HG03108 (cell line): ENCODE measurements around the gene AEBP1.
A peak's percentile ranks its signal among the peaks of the same experiment; 100 is the strongest.
"Not testable (repeated sequence)": the region's sequence is repeated elsewhere in the genome, so short reads cannot be mapped to it uniquely, and the experiment has no call there.

Experiments used
- ATAC-seq: cut with Tn5 transposase; IDR thresholded peaks from one replicate; pipeline ENCODE4 v1.9.1; 2021; ENCODE audit warnings: moderate library complexity; ENCODE audit not compliant: unreplicated experiment

AEBP1 gene

DNA sequence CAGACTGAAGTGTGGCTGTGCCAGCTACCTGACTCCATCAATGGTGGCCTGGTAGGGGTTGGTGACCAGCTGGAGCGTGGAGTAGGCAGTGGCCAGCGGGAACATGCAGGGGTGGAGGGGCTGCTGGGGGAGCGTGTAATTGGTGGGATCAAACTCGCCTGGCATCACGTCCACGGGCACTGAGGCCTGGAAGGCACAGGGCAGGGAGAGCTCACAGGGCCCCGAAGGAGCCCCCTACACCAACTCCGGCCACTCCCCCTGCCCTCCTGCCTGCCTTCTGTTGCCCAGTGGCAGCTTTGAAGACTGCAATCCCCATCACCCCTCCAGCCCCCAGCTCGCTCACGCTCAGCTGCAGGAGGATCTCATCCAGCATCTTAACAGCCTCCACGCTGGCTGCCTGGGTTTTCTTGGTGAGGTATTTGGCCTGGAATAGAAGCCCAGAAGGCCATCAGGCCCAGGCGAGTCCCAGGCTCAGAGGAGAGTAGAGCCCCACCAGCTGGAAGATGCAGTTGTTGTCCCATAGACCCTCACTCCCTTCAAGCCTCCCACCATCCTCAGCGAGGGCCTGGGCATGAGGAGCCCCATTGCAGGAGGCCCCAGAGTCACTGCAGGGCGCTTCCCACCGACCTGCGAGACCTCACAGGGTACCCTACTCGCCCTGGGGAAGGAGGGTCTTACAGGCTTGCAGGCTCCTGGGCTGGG lies 12.1 kb downstream of the AEBP1 start:
- no peak for ATAC-seq

GRCh38 chr7:44116789-44117666 lies 12.9 kb downstream of the AEBP1 start:
- no peak for ATAC-seq

GRCh38 chr7:44117801-44118429 lies 13.8 kb downstream of the AEBP1 start:
- no peak for ATAC-seq

DNA sequence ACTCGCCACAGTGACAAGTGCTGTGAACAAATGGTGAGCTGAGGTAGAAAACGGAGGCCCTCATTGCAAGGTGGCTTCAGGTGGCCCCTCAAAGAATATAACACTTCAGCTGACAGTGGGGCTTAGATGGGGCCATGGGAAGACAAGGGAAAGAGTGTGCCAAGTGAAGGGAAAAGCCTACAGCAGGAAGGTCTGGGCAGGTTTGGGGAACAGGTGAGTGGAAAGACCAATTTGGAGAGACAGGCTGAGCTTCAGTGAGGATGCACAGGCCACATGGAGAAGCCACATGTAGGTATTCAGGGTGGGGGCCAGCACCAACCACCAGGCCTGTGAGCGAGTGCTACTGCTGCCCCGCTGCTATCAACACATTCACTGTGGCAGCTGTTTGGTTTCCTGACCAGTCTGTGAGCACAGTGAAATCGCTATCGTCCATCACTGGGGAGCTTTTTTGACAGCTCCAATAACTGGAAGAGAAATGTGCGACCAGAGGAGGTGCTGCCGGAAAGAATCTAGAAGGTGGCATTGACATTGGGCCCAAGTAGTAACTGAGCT lies 15.8 kb downstream of the AEBP1 start:
- ATAC-seq: no peak

DNA sequence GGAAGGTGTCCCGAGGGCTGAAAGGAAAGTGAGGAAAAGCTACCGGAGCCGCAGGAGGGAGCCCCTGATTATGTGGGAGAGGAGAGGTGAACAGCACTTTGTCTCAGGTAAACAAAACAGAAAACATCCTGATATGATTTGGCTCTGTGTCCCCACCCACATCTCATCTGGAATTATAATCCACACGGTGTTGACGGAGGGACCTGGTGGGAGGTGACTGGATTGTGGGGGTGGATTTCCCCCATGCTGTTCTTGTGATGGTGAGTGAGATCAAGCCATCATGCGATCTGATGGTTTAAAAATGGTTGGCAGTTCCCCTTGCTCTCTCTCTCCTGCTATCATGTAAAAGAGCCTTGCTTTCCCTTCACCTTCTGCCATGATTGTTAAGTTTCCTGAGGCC lies 16.2 kb downstream of the AEBP1 start:
- ATAC-seq: no peak

- ATAC-seq: no peak
Measured at GRCh38 chr7:44121761-44122420, 17.7 kb downstream of the AEBP1 start.

GRCh38 chr7:44122529-44122928 lies 18.4 kb downstream of the AEBP1 start:
- ATAC-seq: no peak

DNA sequence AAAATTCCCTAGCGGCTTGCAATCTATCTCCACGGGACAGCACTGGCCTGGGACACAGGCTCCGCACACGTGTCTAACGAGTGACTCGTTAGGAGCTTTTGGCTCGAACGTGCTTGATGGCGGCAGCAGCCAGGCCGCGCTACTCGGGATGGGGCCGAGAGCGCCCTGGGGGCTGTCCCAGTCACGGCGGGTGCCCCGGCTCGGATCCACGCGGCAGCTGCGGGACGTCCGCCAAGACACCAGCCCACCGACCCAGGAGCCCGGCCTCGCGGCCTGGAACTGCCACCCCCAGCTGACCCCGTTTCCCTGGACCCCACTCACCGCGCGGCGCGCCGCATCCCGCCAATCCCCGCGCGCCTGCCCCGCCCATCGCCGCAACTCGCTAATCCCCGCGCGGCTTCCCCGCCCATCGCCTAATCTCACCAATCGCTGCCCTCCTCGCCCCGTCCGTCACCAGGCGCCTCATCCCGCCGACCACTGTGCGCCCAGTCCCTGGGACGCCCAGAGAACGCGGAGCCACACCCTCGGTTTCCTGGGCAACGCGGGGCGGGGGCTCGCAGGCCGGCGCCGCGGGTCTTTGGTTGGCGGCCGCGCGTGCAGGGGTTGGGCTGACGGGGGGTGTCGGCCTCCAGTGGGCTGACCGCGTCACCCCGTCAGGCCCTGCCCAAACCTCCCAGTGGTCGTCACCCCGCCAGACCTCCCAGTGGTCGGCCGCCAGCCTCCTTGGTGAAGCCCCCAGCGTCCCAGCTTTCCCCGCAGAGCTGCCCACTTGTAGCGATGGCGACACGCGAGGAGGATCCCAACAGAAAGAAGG lies 19.3 kb downstream of the AEBP1 start, which contains the start of gene POLD2:
Gene POLD2 (minus strand): TSS at position 359 of the 814 bp plus-strand sequence. CDS start 1,495 bp downstream, outside the sequence.
- peak; percentile 99 for ATAC-seq

- no peak for ATAC-seq
Measured at GRCh38 chr7:44124822-44125202, 20.7 kb downstream of the AEBP1 start.

DNA sequence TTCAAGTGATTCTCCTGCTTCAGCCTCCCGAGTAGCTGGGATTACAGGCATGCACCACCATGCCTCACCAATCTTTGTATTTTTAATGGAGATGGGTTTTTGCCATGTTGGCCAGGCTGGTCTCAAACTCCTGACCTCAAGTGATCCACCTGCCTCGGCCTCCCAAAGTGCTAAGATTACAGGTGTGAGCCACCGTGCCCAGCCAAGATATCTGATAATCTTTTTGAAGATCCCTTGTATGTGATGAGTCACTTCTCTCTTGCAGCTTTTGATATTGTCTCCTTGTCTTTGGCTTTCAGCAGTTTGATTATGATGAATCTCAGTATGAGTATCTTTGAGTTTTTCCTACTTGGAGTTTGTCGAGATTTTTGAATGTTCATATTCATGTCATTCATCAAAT lies 22.4 kb downstream of the AEBP1 start:
- ATAC-seq: not testable (repeated sequence)

GRCh38 chr7:44127161-44127560 lies 23.0 kb downstream of the AEBP1 start:
- ATAC-seq: no peak

GRCh38 chr7:44128721-44129582 lies 24.8 kb downstream of the AEBP1 start:
- ATAC-seq: no peak

- ATAC-seq: no peak
Measured at GRCh38 chr7:44131173-44132029, 27.3 kb downstream of the AEBP1 start.

GRCh38 chr7:44132039-44132438 lies 27.9 kb downstream of the AEBP1 start:
- no peak for ATAC-seq

DNA sequence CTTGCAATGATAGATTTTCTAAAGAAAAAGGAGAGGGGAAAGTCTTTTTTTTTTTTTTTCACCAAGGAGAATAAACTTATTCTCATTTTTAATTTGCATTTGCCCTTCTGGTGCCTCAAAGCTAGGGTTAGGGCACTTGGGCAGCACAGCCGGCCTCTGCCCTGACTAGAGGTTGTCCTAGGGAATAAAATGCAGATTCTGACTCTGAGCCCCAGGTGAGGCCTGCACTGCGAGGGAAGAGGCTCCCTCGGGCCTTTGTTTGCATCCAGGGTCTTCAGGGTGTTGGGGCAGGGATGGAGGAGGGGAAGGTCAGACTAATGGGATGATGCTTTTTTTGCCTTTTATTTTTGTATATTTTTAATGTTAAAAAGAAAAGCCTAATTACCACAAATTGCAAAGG lies 29.1 kb downstream of the AEBP1 start:
- ATAC-seq: no peak

- no peak for ATAC-seq
Measured at GRCh38 chr7:44134943-44135628, 30.9 kb downstream of the AEBP1 start.

- ATAC-seq: no peak
Measured at GRCh38 chr7:44136731-44137130, 32.6 kb downstream of the AEBP1 start.

DNA sequence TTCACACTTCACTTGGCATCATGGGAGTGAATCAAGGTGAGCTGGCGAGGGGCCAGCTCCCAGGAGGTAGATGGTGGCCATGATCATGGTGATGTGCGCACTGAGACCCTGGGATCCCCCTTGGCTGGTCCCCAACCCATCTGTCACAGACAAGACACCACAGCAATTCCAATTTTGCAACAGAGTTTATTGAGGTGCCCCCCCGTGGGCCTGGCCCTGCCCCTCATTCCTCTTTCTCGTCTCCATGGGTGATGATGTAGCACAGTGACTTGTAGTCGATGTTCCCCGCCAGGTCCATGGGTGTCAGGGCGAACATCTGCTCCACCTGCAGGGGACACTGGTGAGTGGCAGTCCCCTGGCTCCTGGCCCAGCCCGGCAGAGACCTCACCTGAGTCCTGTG lies 34.6 kb downstream of the AEBP1 start:
- no peak for ATAC-seq
